ENCODE data around the gene SLC15A4.
"Not testable (repeated sequence)": the region's sequence is repeated elsewhere in the genome, so short reads cannot be mapped to it uniquely, and the experiment has no call there.

Gene SLC15A4

DNA sequence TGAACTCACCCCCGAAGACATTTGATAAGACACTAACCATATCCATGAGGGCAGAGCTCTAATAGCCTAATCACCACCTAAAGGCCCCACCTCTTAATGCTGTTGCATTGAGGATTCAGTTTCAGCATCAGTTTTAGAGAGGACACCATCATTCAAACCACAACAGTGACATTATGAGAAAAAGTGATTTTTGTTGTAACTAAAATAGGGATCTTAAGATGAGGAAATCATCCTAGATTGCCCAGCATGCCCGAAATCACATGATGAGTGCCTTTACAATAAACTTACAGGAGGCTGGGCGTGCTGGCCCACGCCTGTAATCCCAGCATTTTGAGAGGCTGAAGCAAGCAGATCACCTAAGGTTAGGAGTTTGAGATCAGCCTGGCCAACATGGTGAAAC, 19.8 kb upstream of the SLC15A4 start:
- DNase-seq, result no peak

DNA sequence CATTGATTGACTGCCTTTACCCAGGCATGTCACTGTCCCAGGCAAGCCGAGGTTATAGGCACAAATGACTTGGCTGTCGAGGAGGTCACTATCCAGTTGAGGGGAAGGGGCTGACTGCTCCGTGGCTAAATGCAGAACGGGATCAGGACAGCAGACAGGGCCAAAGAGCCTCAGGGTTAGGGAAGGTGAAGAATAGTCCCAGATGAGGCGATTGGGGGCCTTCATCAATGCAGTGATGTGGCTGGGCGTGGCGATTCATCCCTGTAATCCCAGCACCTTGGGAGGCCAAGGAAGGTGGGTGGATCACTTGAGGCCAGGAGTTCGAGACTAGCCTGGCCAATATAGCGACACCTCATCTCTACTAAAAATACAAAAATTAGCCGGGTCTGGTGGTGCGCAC, 18.8 kb upstream of the SLC15A4 start:
- DNase-seq, result no peak

DNA sequence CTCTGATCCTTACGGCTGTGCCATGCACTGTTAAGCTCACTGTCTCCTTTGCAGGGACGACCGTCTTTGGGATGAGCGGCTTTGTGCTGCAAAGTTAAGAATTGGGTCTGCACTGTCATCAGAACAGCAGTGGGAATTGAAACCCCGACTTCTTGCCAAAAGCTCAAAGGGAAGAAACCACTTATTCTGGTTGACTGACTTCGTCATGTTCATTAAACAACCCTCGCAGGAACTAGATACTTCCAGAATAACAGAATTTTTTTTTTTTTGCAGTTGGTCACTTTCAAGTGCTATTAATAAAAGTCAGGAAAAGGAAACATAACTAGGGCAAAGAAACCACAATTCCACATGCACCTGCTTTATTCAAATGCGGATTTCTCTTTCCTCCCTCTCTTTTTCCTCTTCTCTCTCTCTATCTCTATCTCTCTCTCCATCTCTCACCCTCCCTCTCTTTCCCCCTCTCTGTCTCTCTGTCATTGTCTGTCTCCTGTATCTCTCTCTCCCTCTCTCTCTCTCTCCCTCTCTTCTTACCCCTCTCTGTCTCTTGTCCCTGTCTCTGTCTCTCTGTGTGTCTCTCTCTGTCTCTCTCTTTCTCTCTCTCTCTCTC, 17.2 kb upstream of the SLC15A4 start:
- DNase-seq, result no peak

DNA sequence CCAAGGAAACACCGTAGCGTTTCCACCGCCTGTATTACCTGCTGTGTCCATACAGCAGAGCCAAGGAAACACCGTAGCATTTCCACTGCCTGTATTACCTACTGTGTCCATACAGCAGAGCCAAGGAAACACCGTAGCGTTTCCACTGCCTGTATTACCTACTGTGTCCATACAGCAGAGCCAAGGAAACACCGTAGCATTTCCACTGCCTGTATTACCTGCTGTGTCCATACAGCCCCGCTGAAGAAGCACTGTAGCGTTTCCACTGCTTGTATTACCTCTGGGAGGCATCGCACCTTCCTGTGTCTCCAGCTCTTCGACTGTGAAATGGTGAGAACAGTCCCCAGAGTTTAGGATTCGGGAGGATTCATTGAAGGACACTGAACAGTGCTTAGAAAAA, 16.1 kb upstream of the SLC15A4 start:
- not testable (repeated sequence) for DNase-seq

DNA sequence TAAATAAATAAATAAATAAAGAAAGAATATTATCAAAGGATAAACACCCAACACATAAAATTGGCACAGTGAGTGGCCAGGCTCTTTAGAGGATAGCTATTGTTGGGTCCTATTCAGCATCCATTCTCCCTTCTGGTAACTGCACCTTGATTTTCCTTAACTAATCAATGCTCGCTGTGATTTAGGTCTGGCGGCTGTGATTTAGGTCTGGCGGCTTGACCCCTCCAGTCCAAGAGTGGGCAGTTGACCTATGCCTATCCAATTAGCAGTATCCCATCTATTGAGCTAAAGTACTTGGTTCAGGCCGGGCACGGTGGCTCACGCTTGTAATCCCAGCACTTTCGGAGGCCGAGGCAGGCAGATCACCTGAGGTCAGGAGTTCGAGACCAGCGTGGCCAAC, 9.7 kb upstream of the SLC15A4 start:
- no peak for DNase-seq

DNA sequence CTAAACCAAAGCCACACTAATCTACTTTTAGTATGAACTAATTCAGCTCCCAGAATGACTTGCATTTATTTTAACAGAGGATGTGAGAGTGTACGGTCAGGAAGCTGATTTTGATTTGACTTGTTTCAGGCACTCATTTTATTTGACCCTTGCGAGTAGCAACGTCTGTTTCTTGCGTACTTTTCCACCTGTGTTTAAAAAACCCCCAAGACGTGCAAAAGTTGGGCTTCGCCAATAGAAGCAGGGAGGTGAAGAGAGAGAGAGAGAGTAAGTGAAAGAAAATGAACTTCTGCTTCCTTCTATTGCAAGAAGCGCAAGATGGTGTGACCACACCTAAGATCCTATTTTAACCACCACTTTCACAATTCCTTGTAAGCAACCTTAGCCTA, 6.7 kb upstream of the SLC15A4 start:
- DNase-seq, result no peak

DNA sequence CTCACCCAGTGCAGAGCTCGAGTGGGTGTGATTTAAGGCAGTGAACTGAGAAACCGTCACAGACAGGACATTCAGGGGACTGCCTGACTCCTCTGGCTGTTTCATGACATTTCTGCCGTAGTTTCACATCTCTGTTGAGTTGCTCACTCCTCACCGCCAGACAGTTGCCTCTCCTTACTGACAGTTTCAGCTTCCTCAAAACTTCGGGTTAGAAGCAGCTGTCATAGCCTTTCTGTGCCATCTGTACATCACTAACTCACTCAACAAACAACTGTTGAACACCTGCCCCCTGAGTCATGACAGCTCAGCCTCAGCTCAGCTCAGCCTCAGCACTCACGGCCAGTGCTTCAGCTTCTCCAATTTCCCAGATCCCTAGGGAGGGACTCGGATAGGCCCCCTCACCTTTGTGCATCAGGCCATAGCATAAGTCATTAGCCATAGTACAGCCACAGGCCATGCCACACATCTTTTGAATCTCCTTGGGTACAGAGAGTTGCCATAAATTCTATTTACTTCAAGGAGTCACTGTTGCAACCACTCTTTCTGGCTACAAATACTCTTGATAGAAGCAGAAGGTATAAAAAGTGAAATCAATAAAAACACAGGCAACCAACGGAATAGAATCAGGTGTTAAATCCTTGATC, 6.2 kb upstream of the SLC15A4 start:
- no peak for DNase-seq

DNA sequence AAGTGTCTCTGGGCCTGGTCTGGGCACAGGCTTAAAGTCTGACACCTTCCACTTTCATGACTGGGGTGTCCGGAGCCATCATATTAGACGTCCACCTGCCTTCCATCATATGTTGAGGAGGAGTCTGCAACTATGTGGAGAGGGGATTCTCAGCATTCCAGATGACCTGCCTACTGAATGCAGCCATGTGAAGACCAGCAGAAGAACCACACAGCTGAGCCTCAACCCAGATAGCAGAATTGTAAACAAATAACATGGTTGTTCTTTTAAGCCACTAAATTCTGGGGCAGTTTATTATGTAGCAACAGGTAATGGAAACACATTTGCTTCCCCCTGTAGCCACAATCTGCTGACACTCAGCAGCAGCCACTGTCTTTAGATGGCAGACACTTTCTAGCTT, 4.0 kb upstream of the SLC15A4 start:
- DNase-seq, result no peak

DNA sequence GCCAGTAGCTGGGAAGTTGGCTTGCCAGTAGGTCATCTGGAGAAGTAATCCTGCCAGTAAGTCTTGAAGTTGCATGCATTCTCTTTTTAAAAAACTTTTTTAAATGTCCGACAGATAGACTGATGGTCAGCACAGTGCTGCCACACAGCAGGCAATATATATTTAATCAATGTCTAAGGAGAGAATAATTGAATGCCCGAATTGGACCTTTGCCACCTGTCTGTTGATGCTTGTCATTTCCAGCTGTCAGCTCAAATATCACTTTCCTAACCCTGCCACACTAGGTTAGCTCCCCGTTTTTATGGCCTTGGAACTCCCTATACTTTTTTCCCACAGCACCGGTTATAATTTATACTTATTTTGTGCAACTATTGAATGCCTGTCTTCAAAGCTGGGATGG, 2.1 kb upstream of the SLC15A4 start:
- no peak for DNase-seq

DNA sequence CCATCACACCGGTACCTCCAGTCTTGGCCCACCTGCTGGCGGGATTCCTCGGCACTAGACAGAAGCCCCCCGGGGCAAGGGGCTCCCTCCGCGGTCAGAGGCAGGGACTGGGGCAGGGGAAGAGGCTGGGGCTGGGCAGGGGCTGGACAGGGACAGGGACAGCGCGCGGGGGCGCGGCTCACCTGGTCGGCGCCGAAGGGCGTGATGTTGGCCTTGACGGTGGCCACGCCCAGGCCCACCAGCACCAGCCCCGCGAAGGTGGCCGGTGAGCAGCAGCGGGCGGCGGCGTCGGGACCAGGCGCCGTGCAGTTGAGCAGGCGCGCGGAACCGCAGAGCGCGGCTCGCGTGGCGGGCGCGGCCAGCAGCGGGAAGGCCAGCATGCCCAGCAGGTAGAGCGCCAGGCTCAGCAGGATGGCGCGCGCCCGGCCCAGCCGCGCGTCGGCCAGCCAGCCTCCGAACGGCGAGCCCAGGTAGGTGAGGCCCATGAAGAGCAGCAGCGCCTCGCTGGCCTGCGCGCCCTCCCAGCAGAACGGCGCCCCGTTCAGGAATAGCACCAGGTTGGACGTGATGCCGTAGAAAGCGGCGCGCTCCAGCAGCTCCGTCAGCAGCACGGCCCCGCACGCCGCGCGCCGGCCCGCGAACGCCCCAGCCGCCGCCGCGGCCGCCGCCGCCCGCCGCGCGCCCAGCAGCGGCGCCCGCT, 392 bp downstream of the SLC15A4 start:
- no peak for DNase-seq

DNA sequence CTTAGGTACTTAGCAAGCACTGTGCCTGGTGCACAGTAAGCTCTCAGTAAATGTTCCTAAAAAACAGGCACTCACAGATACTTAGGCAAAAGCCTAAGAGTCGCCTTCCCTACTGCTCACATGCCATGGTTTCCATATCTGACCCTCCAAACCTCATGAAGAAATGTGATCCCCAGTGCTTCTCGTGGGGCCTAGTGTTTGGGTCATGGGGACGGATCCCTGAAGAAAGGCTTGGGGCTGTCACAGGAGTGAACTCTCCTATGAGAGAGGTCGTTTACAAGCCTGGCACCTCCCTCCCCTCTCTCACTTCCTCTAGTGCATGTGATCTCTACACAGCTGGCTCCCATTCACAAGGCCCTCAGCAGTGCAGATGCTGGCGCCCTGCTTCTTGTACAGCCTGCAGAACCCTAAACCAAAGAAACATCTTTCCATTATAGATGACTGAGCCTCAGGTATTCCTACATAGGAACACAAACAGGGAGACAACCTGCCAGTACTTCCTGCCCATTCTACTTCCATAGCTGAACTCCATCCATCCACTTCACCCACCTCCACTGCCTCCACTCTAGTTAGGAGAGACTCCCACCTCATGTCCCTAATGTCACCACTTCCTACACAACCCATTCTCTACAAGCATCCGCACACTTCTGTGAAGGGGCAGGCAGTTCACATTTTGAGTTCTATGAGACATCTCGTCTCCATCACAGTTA, 2.9 kb downstream of the SLC15A4 start:
- DNase-seq, result no peak

DNA sequence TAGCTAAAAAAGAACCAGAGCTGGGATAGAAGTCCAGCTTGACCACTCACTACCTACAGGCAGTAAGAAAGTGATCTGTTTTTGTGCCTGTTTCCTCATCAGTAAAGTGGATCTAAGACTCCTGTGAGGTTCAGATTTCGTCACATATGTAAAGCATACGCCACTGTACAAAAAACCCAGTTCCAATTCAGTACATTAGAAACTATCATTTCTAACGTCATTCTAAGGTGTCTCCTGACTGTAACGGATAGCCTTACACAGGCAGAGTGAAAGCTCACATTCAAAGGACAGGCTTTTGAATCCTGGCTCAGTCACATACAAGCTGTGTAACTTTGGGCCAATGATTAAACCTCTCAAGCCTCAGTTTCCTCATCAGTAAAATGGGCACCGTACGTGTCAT, 3.5 kb downstream of the SLC15A4 start:
- DNase-seq, result no peak

DNA sequence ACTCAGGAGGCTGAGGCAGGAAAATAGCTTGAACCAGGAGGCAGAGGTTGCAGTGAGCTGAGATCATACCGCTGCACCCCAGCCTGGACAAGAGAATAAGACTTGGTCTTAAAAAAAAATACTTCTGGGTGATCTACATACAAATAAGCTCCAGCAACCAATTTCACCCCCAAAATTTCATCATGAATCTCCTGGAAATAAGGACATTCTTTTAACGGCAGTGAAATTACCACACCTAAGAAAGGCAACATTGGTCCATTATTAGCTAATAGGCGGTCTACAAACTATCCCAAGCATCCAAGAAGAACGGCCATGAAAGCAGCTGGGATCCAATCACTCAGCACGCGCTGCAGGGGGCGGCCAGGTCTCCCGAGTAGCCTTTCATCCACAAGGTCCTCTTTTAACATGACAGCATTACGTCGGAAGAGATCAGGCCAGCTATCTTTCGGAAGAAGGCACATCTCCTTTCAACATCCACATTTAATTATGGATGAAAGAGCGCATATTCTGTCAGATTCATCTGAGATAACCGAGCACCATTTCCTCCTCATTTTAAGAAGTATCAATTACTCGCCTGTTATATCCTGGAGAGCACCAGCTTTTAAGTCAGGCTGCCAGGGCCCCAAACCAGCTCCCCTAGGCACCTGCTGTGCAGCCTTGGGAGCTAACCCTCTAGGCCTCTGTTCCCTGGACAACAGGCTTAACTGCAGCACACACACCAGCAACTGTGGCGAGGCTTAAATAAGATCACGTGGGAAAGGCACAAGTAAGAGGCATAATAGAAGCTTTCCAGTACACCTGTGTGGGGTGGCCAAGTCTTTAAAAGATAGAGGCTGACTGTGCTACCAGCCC, 4.2 kb downstream of the SLC15A4 start:
- no peak for DNase-seq

DNA sequence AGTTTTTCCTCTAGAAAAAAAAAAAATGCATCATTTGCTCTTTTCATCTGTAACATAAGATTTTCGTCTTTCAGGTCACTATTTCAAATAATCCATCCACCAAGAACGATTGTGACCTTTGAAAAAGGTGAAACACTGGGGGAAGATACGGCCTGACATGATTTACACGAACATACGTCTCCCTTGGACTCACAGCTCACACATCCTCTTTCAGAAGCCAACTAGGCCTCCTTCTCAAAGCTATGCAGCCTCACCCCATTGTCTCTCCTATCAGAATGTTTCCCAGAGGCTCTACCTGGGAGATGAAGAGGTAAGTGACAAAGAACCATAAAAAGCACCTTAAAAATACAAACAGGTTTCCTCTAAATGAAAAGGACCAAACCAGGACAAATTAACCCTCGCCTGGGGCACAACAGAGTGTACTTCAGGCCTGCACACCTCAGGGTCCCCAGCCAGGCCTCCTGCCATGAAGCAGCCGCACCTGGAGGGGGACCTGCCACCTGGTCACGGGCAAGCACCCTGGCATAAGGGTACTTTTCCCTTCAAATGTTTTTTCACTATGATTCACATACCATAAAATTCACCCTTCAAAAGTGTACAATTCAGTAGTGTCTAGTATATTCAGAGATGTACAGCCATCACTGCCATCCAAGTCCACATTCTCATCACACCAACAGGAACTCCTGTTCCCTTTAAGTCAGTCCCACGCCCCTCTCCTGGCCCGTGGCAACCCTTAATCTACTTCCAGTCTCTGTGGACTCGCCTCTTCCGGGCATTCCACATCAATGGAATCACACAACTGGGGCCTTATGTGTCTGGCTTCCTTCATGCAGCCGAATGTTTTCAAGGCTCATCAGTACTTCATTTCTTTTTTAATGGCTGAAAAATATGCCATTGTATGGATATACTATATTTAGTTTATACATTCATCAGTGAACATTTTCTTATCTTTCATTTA, 5.4 kb downstream of the SLC15A4 start:
- no peak for DNase-seq

DNA sequence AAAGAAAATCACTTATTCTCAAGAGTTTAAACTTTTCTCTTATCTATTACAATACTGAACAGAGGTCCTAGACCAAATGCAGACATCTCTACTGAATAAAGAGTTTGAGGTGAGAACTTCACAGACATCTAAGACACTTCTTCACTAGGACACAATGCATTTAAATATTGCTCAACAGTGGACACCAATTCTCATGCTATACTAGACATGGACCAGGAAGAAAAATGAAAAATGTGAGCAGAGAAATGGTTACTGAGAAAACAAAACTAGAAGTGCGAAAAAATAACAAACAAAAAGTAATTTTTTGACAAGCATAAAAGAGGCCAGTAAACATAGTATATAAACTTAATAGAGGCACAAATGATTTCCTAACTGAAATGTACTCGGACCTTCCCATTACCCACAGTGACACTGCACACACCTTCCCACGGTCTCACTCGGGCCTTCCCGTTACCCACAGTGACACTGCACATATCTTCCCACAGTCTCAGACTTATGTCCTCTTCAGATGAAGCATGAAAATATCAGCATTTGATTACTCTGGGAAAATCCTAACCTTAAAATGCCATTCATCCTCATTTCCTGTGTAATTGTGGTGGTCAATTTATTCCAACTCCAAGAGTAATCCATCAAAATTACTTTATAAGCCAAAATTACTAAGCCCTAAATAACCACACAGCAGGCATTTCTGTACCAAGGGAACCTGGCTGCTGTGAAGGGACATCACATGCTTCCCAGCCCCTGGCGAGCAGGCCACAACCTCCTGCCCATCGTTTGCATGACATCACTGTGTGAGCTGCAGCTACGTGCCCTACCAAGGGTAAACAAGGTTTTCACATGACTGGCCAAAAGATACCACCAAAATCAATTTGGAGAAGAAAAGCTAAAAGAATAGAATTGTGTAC, 6.4 kb downstream of the SLC15A4 start:
- no peak for DNase-seq

DNA sequence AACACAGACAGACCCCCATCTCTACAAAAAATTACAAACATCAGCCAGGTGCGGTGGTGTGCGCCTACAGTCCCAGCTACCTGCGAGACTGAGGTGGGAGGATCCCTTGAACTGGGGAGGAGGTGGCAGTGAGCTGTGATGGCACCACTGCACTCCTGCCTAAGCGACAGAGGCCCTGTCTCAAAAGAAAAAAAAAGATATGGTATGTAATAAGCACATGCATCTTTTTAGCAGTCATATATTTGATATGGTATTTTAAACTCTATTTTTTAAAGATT, 7.2 kb downstream of the SLC15A4 start:
- DNase-seq, result no peak

DNA sequence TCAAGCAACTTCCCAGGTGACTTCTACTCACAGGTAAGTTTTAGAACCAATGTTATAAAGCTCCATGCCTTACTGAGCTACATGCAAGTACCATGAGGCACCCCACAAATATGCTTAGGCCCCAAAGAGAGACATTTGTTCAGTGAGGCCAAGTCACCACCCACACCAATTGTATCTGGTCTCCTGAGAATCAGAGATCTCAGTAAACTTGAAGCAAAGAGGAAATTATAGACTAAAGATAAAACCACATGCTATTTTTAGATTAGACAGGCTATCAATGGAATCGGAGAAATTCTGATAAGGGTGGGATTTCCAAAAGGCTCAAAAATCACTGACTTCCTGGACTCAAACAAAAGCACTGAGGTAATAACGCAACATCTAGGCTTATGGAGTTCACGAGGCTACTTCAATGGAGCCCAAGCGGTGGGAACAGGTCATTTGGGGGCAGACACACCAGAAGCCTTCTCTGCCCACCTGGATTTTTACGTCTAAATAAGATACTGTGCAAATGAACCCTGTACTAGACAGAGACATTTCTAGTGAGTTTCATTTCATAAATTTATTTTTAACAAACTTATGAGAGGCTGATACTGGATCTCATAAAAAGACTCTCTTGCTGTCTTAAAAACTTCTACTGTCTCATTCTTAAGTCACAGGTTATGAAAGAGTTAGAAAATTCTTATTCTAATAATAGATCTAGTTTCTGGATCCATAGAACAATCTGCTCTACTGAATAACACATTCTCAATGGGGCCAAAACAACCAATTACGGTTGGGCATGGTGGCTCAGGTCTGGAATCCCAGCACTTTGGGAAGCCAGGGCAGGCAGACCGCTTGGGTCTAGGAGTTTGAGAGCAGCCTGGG, 7.7 kb downstream of the SLC15A4 start:
- DNase-seq, result no peak

DNA sequence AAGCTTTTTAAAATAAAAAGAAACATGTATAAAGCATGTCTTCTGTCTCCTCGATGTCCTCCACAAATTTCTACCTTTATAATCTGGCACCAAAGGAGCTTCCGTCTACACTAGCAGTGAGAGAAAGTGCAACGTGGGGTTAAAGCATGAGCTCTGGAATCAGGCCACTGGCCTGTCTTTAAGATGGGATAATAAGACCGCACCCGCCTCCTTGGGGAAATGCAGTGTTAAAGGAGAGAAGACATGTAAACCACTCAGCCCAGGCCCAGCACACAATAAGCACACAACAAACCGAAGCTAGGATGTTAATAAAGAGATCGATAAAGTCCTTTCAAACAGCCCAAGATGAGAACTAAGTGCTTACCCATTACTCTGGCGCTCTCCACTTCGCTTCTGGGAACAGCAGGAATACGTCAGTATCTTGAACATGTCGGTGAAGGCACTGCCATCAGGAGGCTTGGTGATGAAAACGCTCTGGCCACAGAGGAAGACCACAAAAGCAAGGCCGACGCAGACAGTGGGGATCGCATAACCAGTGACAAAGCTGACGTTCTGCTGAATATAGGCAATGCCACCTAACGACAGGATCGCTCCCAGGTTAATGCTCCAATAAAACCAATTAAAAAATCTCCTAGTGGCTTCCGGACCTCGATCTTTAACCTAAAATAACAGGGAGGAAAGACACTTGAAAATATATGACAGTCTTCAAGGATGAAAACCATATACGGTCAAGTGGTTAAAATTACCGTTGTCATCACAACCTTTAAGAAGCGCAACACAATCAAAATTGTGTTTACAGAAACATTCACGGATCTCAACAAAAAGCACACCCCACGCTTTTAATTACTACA, 9.1 kb downstream of the SLC15A4 start:
- no peak for DNase-seq

DNA sequence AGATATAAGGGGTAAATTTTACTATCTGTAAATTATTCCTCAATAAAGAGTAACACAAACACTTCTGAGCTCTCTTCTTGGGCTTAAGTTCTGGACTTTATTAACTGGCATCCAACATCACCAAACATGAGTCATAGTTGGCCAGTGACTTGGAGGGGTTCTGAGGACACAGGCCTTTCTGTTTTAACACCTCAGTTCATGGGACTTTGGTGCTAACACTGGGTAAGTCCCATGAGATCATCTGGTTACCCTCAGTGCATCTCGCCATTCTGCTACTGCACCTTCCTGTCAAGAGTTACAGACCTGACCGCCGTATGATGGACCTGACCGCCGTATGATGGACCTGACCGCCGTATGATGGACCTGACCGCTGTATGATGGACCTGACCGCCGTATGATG, 9.9 kb downstream of the SLC15A4 start:
- DNase-seq, result no peak

All from NCI-H2081 treated with DMSO at 0.1 percent for 48 hours (cell line).